OCI-M2 (cell line): ENCODE results near the gene DMRT2.

Source experiments
- DNase-seq: peaks from one replicate; lab custom pipeline; 2025; ENCODE audit not compliant: unreplicated experiment; lab: John Stamatoyannopoulos, UW

DMRT2 gene

DNA sequence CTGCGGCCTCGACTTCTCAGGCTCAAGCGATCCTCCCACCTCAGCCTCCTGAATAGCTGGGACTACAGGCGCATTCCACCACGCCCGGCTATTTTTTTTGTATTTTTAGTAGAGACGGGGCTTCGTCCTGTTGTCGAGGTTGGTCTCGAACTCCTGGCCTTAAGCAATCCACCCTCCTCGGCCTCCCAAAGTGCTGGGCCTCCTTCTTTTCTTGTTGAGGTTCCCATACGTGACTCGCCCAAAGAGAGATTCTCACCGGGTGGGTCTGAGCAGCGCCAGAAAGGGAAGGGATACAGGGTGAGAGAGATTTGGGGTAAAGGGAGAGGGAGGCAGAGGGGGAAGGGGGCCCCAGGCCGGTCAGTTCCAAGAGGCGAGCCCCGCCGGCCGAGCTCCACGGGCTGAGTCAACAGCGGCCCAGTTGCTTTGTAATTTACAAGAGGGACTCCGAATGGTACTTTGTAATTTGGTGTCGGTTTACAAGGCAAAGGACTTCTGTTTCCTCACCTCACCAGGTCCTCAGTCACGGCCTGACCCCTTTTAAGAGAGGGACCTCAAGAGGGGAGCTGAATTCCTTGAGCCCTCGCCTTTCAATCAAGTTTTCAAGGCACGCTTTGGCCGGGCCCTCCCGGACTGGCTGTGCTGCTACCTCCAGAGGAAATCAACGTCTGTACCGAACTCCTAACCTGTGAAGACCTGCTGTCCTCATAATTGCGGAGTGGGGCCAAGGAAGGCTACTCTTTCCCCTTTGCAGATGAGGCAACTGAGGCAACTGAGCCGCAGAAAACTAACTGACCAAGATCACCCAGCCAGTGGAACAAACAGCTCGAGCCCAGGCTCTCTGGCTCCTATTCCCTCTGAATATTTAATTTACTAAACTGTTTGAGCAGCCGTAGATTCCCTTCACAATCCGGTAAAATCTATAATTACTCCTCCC lies 3.3 kb upstream of the DMRT2 start:
- DNase-seq: no peak

DNA sequence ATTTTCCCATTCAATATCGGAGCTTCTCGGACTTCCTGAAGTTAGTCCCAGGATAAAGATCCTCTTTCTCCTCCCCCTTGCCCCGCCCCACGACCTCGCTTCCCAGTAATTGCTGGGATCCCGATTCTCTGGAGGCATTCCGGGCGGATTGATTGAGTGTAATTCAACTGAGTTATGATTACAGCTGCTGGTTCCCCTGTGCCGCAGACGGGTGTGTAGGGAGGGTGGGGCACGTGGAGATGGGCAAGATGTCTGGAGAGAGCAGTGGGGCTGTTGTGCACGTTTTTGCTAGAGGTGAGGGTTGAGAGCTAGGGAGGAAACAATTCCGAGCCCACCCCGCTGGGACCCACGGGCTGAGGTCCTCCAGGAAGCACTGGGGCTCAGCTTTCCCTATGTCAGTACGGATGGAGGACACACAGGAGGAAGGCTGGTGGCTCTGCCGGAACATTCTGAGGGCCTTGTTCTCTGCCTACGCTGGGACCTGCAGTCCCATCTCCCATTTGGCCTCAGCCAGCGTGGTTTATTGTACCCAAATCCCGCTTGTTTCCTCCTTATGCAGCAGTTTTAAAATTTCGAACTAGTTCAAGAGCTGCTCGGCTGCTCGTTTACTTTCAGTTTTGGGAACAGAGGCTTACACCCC lies 2.4 kb upstream of the DMRT2 start:
- DNase-seq: no peak

DNA sequence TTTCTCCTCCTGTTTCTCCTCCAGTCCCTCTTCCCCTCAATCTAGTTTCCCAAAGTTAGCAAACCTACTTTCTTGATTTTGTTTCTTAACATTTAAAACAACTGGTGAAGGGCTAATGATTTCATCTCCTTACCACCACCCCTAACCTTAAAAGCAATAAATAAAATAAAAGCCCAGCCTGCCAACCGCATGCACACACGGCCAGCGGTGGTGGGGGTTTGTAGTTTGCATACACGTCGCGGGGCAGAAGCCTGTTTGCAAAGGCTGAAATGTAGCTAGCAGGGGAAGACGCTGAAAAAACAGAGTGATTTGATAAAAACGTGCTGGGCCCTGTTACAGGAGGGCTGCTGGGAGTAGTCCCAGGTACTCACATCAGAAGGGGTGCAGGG lies 1.9 kb upstream of the DMRT2 start:
- no peak for DNase-seq

DNA sequence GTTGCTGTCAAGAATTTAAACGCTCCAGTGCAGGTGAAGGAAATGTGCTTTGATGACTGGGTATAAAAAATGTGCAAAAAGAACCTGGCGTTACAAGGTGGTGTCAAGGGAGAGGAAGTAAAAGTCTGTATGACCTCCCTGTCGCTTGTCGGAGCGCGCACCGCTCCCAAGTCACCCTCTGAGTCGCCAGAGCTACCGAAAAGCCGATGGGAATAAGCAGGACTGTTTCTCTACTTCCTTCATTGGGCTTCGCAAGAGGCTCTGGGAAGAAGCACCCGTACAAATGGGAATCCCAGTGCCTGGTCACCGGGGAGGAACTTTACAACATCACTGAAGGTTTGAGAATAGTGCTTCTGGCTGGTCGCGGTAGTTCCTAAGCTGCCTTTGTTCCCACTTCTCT lies 1.3 kb upstream of the DMRT2 start:
- DNase-seq: no peak

DNA sequence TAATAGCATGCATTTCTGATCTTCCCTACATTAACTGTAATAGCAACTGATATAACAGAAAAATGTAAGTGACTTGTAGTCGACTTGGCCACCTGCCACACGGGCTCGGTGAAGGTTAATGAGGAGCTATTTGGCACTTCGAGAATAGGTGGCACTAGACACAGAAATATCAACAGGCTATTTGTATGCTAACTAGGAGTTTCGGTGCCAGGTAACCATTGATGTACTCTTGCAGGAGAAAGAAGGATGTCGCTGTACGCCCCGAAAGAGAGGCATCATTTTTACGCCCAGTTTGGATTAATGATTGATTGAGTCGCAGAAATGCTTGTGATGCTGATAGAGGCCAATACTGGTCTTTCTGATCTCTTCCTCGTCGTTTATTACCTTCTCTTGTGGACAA lies 516 bp upstream of the DMRT2 start:
- DNase-seq: no peak

DNA sequence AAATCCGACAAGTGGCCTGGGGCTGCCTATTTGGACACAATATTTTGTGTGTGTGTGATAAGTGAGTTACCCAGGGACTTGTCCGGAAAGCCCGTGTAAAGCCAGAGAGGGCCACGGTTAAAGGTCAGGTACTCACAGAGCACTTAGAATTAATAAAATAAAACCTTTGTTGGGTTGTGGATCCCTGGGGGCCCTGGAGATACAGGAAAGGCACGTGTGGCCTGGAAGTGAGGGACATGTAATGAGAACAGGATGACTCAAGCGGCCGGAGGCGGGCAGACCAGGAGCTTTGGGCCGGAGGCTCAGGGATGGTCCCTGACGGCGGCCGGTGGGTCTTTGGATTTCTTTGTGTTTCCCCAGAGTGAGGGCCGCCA lies 1.0 kb downstream of the DMRT2 start:
- no peak for DNase-seq

DNA sequence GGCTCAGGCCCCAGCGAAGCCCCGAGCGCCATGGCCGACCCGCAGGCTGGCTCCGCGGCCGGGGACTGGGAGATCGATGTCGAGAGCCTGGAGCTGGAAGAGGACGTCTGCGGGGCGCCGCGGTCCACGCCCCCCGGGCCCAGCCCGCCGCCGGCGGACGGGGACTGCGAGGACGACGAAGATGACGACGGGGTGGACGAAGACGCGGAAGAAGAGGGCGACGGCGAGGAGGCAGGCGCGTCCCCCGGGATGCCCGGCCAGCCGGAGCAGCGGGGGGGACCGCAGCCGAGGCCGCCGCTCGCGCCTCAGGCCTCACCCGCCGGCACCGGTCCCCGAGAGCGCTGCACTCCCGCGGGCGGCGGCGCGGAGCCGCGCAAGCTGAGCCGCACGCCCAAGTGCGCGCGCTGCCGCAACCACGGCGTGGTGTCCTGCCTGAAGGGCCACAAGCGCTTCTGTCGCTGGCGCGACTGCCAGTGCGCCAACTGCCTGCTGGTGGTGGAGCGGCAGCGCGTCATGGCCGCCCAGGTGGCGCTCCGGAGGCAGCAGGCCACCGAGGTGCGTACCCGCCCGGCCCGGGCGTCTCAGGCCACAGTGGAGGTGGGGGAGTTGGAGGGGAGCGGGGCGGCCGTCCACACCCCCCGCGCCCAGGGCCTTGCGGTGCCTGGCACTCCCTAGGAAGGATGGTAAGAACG lies 1.6 kb downstream of the DMRT2 start:
- DNase-seq: no peak

DNA sequence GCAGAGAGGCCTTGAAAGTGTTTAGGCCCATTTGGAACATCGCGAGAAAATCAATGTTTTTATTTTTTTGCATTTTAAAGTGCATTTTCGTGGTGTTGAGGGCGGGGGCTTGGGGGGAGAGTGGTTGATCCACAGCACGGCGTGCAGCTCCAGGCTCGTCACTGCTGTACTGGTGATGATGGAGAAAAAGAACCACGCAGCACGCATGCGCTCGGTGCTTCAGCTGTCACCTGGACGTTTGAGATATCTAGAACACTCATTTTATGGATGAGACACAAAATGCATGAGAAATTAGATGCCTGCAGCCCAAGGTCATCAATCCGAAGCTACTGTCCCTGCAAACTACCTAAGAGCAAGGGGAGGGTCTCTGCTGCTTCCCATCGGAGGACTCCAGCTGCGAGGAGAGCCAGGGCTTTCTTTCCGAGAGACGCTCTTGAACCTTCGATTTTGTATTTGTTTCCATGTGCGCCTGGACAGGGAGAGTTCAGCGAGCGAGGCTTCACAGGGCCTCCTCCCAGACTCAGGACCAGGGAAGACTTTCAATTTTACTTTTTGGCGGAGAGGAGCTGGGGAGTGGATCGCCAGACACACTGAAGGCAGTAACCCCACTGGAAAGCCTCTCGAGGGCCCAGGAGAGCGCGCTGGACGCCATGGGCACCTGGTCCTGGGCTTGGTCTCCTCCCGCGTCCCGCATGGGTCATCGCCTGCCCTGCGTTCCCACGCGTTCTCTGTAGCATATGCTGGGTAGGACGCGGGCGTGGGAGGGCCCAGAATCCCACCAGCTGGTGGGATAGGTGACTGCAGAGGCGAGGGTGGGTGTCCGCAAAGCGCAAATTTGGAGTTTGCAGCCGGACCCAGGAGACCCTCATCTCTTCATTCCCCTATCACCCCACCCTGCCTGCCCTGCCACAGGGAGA lies 2.5 kb downstream of the DMRT2 start:
- no peak for DNase-seq

DNA sequence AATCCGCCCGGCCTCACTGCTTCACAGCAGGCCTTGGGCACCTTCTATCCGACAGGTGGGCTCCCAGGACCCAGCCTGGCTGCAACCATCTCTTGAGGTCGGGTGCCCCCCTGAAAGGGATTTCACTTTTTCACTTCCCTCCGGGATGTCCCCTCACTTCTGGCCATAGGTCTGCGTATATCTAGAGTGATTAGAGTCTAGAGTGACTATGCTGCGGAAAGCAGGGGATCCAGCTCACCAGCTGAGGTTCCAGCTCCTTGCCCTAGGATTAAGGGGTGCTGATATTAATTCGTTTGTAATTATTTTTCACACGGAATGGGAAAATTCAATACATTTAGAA lies 3.1 kb downstream of the DMRT2 start:
- no peak for DNase-seq

DNA sequence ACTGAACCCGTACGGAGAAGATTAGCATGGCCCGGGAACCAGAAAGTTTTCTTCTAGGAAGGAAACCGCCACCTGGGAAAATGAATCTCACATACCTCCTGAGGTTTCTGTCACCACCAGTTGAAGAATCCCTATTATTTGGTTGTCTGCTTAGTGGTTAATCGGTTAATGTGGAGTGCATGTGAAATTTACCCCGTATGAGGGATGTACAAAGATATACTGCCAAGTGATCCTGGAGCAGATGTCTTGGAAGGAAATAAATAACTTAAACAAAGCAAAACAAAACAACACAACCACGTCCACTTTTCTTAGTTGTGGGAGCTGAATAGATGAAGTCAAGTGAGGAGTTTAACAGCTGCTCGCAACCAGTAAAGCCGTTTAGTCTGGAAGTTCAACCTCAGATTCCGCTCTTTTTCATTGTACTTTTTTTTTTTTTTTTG lies 3.8 kb downstream of the DMRT2 start:
- DNase-seq: no peak

DNA sequence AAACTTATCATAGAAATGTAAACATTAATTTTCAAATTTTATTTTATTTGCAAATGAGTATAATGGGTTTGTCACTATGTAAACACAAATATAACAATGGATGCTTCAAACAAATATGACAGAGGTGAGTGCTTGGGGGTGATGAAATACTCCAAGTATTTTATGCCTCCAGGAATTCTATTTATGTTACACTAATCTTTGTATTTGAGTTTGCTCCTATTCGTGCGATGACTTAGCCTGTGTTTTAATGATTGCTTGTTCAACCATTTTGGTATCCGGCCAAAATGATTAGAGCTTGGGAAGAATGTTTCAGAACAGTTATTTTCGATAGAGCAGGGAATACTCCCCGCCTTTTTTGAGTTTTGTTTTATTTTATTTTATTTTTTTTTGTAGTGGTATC lies 5.0 kb downstream of the DMRT2 start:
- no peak for DNase-seq

DNA sequence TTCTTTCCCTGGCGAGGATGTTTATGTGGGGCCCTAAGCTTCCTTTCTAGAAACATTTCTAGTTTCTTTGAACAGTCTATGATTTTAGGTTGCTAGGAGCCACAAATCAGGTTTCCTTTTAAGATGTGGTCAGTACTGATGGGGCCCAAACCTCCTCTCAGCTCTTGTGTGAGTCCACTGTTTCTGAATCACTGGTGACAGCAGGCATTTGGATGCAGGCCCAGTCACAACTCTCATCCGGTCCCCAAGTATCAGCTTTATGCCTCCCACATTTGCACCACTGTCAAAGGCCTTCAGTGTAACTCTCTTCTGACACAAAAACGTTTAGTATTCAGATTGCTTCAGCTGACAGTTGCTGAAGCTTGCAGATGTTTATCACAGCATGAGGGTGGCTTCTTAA lies 7.8 kb downstream of the DMRT2 start:
- DNase-seq: no peak

DNA sequence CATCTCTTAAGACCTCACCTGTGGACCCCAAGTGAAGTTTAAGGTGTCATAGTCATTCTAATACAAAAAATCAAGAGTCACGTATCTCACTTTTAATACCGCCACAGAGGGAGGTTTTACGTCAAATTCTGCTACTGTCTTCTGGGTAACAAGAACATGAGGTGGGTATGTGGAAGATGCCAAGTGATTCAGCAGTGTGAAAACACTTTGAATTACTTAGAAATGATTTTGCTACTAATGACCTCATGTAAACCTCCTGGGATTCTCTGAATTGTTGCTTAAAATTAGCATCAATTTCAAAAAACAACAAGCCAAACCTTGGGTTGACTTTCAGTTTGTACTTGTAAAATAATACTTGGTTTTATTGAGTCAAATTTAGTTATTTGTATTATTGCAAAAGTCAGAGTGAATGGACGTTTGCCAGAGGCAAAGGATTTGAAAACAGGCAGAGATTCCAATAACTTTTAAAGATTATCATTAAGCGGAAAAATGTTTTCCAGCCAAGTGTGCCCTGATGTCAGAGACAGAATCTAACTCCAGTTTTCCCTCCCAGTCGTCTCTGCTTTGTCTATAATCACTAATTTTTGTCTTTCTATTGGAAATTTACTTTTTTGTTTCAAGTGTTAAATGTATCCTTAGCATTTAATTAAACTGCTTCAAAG lies 8.8 kb downstream of the DMRT2 start:
- DNase-seq: no peak

DNA sequence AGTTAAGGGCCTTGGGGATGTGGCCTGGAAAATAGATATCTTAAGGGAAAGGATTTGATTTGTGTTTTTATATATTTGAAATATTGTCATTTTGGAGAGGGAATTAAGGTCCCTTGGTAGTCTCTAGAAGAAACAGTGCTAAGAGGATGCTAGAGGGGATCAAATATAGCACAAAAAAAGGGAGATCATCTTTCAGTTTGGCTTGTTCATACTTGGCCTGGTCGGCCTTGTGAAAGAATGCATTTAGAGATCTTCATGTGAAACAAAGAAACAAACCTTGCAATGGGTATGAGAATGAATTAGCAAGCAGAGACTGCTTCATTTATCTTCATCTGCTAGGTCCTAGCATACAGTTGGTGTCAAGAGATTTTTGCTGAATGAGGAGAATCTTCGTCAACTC lies 15.0 kb downstream of the DMRT2 start:
- DNase-seq: no peak

DNA sequence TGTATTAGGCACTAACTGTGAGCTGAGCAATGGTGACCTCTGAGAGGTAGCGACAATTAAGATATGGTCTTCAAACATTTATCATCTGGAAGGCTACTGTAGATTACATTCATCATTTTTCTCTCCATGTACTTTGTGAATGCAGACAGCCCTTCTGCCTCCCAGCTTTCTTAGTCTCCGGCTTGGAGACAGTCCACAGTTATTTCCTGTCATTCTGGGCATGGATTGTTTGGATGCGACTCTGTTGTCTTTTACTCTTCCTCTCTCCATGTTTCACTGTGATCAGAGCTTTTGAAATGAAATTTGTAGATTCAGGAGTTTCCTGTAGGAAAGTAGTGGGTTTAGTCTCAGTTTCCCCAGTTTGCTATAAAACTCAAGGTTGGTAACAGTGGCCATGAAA lies 20.5 kb downstream of the DMRT2 start:
- DNase-seq: no peak

DNA sequence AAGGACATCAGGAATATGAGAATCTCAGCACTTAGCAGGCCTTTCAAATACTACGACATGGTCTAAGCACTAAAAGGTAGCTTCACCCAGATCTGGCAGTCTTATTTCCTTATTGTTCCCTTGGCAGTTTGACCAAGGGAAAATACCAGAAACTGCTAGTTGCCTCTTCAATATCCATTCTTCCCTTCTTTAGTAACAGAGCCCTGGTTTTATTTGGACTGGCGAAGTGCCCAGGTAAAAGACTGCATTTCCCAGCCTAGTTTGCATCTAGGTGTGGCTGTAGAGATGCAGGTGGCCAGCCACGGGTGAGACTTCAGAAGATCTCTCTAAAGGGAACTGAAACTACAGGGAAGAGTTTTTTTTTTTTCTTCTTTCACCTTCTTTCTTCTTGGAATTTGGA lies 21.6 kb downstream of the DMRT2 start:
- DNase-seq: no peak

DNA sequence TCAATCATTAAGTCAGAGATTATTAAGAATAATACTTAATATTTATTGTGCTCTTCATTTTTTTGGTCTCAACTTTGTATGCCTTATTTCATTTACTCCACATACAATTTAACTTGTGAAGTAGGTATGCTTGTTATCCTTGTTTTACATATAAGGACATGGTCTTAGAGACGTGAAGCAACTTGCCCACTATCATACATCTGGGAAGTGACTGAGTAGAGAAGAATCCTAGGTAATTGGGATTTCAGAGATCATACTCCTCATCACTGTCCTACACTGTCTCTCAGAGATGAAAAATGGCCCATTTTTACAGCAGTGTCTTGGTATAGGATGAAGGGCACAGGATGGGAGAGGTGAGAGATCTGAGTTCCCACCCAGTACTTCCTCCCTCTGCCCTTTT lies 23.3 kb downstream of the DMRT2 start:
- no peak for DNase-seq

DNA sequence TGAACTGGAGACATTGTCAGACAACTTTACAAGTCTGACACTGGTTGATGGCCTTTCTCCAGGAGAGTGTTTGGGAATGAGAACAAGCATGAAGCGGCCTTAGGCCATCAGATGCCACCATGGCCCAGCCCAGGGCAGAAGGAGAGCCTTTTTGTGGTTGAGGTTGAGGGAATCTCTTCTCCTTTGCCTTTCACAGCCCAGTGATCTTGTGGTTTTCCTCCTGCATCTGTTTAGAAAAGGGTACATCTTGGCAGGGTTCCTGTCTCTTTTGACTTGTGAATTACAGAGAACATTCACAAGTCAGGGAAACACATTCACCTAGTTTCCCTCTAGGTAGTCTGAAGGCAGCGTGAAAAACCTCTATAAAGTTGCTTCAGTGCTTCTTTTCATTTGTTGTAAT lies 27.5 kb downstream of the DMRT2 start:
- DNase-seq: no peak

DNA sequence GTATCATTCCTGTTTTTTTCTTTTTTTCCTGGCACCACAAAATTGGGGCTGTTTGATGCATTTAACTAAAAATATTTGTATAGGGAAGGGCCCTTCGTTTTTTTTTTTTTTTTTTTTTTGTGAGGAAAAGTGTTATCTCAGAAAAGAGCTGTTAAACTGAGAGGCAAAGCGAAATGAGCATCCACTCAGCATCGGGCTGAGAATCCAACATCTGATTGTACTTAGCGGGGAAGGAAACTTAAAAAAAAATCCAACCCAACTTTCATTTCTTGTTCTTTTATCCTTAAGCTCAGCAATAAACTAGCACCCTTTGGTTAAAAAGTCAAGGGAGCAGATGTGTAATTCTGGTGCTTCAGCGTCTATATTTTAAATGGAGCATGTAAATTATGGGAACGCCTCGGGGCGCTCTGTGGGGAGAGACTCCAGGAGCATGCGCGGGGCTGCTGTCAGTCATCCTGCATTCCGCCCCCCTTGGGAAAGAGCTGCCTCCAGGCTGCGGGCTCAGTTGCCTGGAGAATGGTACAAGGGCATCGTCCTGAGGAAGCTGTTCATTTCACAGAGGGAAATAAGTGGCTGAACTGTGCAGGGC lies 33.3 kb downstream of the DMRT2 start:
- DNase-seq: no peak

DNA sequence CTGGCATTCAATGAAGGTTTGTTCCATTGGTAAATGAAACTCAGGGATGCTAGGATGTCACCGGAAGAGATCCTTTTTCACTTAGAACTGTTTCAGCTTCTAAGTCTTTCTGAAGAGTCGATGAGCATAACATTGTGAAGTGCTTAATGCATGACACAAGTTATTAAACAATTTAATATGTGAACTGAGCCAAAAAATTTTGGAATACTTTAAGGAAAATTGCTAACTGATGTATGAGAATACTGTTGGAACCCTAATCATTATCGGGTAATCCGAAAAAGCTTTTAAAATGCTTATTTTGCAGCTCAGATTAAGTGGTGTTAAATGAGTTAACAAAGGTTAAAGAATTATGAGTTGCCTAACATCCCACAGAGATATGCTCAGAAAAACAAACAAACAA lies 34.9 kb downstream of the DMRT2 start:
- no peak for DNase-seq
